GM21576 (cell line): Measurements from ENCODE around the gene C13orf46.
"Not testable (repeated sequence)": the region's sequence is repeated elsewhere in the genome, so short reads cannot be mapped to it uniquely, and the experiment has no call there.

Experiments used
- ATAC-seq: cut with Tn5 transposase; IDR thresholded peaks from one replicate; pipeline ENCODE4 v1.9.1; 2021; ENCODE audit warnings: mild to moderate bottlenecking, moderate library complexity; ENCODE audit not compliant: unreplicated experiment

The C13orf46 gene

GRCh38 chr13:113913408-113913807 lies 60.5 kb downstream of the C13orf46 start:
- not testable (repeated sequence) for ATAC-seq

- ATAC-seq: no peak
Measured at GRCh38 chr13:113912596-113912995, 61.3 kb downstream of the C13orf46 start.

- no peak for ATAC-seq
Measured at GRCh38 chr13:113907635-113908617, 66.0 kb downstream of the C13orf46 start.

- no peak for ATAC-seq
Measured at GRCh38 chr13:113906571-113906970, 67.3 kb downstream of the C13orf46 start.

- no peak for ATAC-seq
Measured at GRCh38 chr13:113905942-113906341, 67.9 kb downstream of the C13orf46 start.

GRCh38 chr13:113905018-113905417 lies 68.9 kb downstream of the C13orf46 start:
- ATAC-seq: no peak

GRCh38 chr13:113904411-113904810 lies 69.5 kb downstream of the C13orf46 start:
- no peak for ATAC-seq

GRCh38 chr13:113903912-113904311 lies 70.0 kb downstream of the C13orf46 start:
- no peak for ATAC-seq
